ENCODE data around the gene KLRG1. TPM values are rescaled to one million over a fixed set of nuclear protein-coding genes. Genes with fewer than 3 reads are reported as not detected.

Gene KLRG1
- total and polyA plus RNA-seq, 2 of the 8 experiments (the other 6 are each of a cell fraction or from before 2014, with no cell fraction given): 7.9 to 12.8 TPM

DNA sequence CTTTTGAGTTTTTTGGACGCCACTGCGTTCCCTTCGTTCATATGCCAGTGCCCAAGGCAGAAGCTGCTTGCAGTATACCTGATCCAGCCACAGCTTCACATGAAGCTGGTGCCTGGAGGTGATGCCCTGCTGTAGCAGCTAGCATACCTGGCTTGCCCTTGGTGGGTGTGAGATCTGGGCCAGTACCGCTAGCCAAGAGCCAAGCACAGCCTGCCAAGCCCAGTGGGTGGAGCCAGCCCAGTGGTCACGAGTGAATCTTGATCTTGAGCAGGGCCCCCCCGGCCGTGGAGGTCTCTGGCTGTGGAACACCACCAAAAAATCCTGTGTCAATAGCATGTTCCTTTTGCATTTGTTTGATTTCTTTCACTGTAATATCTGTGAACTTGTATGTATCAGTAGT is 32.6 kb upstream of the KLRG1 start:
- Histone ChIP-seq H2AFZ (ENCODE audit: low read length) (no peak overlapping the region), H4K5ac (ENCODE audit: insufficient read length, low read depth, low read length) (no peak overlapping the region), H3K36me3 (ENCODE audit: control insufficient read depth in 2 of 4, insufficient read depth in 4 of 4, low read length in 3 of 4) (peaks cover 0 to 3% (median 0%) of the 10 kb centered on the region in 4 experiments; a peak in 1 of 8 replicates), H2BK15ac (ENCODE audit: low read length) (no peak overlapping the region), H2BK12ac (ENCODE audit: low read depth, low read length) (peak overlapping the region; percentile 54; the same call in 1 of the 2 replicates), H3K4ac (replicated peaks; ENCODE audit: insufficient read length, low read depth, low read length) (no peak overlapping the region), H3K4me2 (ENCODE audit: insufficient read depth in 1 of 2, low read depth in 2 of 2, low read length in 2 of 2) (no peak overlapping the region), H3K4me3 (ENCODE audit: extremely low read depth in 1 of 4, insufficient read depth in 2 of 4, low read depth in 3 of 4, low read length in 4 of 4) (no peak overlapping the region), H2BK5ac (ENCODE audit: low read depth, low read length) (no peak overlapping the region), H2AK5ac (ENCODE audit: low read depth, low read length) (no peak overlapping the region), H3K79me1 (ENCODE audit: low read depth, low read length) (no peaks in the 10 kb centered on the region), H4K8ac (ENCODE audit: extremely low read depth, insufficient read depth, low read length) (no peak overlapping the region), H3K27ac (ENCODE audit: low read depth, low read length) (no peak overlapping the region), H3K9ac (replicated peaks in 1 of 4; ENCODE audit: extremely low read depth in 1 of 4, low read depth in 3 of 4, low read length in 3 of 4) (no peak overlapping the region), H4K20me1 (replicated peaks in 1 of 2; ENCODE audit: control insufficient read depth in 1 of 2, insufficient read depth in 2 of 2, low read length in 2 of 2) (no peaks in the 10 kb centered on the region), H3K9me3 (ENCODE audit: insufficient read depth in 2 of 2, low read depth in 1 of 2, low read length in 1 of 2) (no peaks in the 10 kb centered on the region), H3K4me1 (replicated peaks in 1 of 4; ENCODE audit: control insufficient read depth in 3 of 4, insufficient read depth in 4 of 4, low read length in 3 of 4) (peaks cover 0 to 3% (median 0%) of the 10 kb centered on the region in 4 experiments; a peak in 1 of 7 replicates), H3K14ac (ENCODE audit: insufficient read length) (no peak overlapping the region), H3K79me2 (ENCODE audit: control insufficient read depth in 1 of 2, insufficient read depth in 2 of 2, low read length in 2 of 2) (no peaks in the 10 kb centered on the region), H2BK20ac (ENCODE audit: low read length) (no peak overlapping the region), H2BK120ac (replicated peaks; ENCODE audit: low read depth, low read length) (no peak overlapping the region), H3K18ac (ENCODE audit: extremely low read depth, low read length) (no peak overlapping the region), H3K23me2 (ENCODE audit: low read depth, low read length) (no peaks in the 10 kb centered on the region), H3K56ac (replicated peaks; ENCODE audit: insufficient read length, low read depth, low read length) (no peak overlapping the region), H3K27me3 (replicated peaks in 1 of 4; ENCODE audit: control insufficient read depth in 3 of 4, extremely low read depth in 1 of 4, insufficient read depth in 3 of 4, low read length in 3 of 4) (no peaks in the 10 kb centered on the region), H4K91ac (replicated peaks; ENCODE audit: insufficient read length, low read length) (no peak overlapping the region), H3K23ac (ENCODE audit: insufficient read length) (no peak overlapping the region)
- POLR2A ChIA-PET (ENCODE audit: partially characterized antibody): no interaction called here
- WGBS, 2 experiments (ENCODE audit: extremely low coverage in 1 of 2, insufficient coverage in 1 of 2, insufficient read length in 1 of 2, insufficient replicate concordance in 2 of 2, low coverage in 1 of 2, low lambda C conversion rate in 2 of 2, missing lambda C conversion rate in 1 of 2): 82% methylated on average over 7 of the region's 7 CpGs; no CpG with 5 or more reads in 1 of the 2 experiments
- FAIRE-seq (no peak), DNase-seq (ENCODE audit: low read depth in 1 of 2, low spot score in 2 of 2) (no peak)
- CTCF ChIA-PET (ENCODE audit: partially characterized antibody): interaction anchor here (2.4 kb wide), 1 partner anchor 82 kb away, joined by 5 read pairs; no protein-coding TSS in a partner anchor
- no peak for TF ChIP-seq TEAD4 (IDR thresholded peaks at IDR 0.05; ENCODE audit: low read depth, low read length)
- TF ChIP-seq CHD2 (IDR thresholded peaks at IDR 0.05; ENCODE audit: low read length): no peak
- no peak for TF ChIP-seq POLR2A (IDR thresholded peaks at IDR 0.05; ENCODE audit: control extremely low read depth in 1 of 2, low read depth in 2 of 2, low read length in 2 of 2)
- no peak for TF ChIP-seq ZNF274 (IDR thresholded peaks at IDR 0.05; ENCODE audit: borderline replicate concordance, extremely low read depth, low read length)
- no peak for TF ChIP-seq YY1 (IDR thresholded peaks at IDR 0.05; ENCODE audit: low read depth, low read length)
- no peak for TF ChIP-seq MAX (IDR thresholded peaks at IDR 0.05)
- no peak for TF ChIP-seq HDAC6 (IDR thresholded peaks at IDR 0.05; ENCODE audit: low read depth, low read length)
- no peak for TF ChIP-seq BACH1 (IDR thresholded peaks at IDR 0.05; ENCODE audit: low read length)
- no peak for TF ChIP-seq SIRT6 (IDR thresholded peaks at IDR 0.05; ENCODE audit: low read length)
- TF ChIP-seq CBX8 (IDR thresholded peaks at IDR 0.05; ENCODE audit: borderline replicate concordance, low read depth, low read length): no peak
- no peak for TF ChIP-seq POLR2AphosphoS5 (IDR thresholded peaks at IDR 0.05; ENCODE audit: low read depth, low read length)
- TF ChIP-seq, protein P1, sequence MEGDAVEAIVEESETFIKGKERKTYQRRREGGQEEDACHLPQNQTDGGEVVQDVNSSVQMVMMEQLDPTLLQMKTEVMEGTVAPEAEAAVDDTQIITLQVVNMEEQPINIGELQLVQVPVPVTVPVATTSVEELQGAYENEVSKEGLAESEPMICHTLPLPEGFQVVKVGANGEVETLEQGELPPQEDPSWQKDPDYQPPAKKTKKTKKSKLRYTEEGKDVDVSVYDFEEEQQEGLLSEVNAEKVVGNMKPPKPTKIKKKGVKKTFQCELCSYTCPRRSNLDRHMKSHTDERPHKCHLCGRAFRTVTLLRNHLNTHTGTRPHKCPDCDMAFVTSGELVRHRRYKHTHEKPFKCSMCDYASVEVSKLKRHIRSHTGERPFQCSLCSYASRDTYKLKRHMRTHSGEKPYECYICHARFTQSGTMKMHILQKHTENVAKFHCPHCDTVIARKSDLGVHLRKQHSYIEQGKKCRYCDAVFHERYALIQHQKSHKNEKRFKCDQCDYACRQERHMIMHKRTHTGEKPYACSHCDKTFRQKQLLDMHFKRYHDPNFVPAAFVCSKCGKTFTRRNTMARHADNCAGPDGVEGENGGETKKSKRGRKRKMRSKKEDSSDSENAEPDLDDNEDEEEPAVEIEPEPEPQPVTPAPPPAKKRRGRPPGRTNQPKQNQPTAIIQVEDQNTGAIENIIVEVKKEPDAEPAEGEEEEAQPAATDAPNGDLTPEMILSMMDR (IDR thresholded peaks at IDR 0.05; ENCODE audit: control extremely low read depth in 1 of 3, insufficient read depth in 1 of 3, low read depth in 1 of 3, low read length in 3 of 3): no peak
- TF ChIP-seq TBP (IDR thresholded peaks at IDR 0.05; ENCODE audit: low read depth, low read length): no peak
- no peak for TF ChIP-seq GTF2F1 (IDR thresholded peaks at IDR 0.05; ENCODE audit: borderline replicate concordance, low read depth, low read length)

Measured in H1 (cell line).